CD4-positive, alpha-beta memory T cell (primary cell): Measurements from ENCODE around the gene PLD1. TPM values are rescaled to one million over a fixed set of nuclear protein-coding genes. Genes with fewer than 3 reads are reported as not detected.

ENCODE experiments used
- CTCF ChIA-PET: fragments of 350-600 bp; sonication (Branson Sonifier 250); formaldehyde crosslinking; loops from one replicate; lab custom pipeline; 2021; ENCODE audit warnings: inconsistent platforms; ENCODE audit not compliant: partially characterized antibody; lab: Charles Lee
- POLR2A ChIA-PET: fragments of 350-600 bp; sonication (Branson Sonifier 250); formaldehyde crosslinking; loops from one replicate; lab custom pipeline; 2021; ENCODE audit not compliant: partially characterized antibody; lab: Charles Lee
- DNase-seq, 5 donors: peaks; one replicate each; pipeline versions ENCODE4 v3.0.0 to v3.0.0-alpha.2; 2020 to 2022; ENCODE audit warnings: mixed read lengths in 1 of 5
- H3K27ac ChIP-seq: one replicate; pipeline ENCODE4 v1.7.0; 2013; ENCODE audit warnings: low read depth, low read length
- H3K27me3 ChIP-seq: 2 replicates; pipeline ENCODE4 v1.7.0; 2013; ENCODE audit warnings: mild to moderate bottlenecking, low read length, moderate library complexity; ENCODE audit not compliant: insufficient read depth
- H3K36me3 ChIP-seq: 2 replicates; pipeline ENCODE4 v1.7.0; 2013; ENCODE audit warnings: mild to moderate bottlenecking, low read length, moderate library complexity; ENCODE audit not compliant: insufficient read depth
- H3K4me1 ChIP-seq: 2 replicates; pipeline ENCODE4 v1.7.0; 2013; ENCODE audit warnings: mild to moderate bottlenecking, low read length, moderate library complexity; ENCODE audit not compliant: insufficient read depth
- H3K4me3 ChIP-seq, 2 donors: one replicate each; pipeline ENCODE4 v1.7.0; 2013; ENCODE audit warnings: low read length in 2 of 2, mild to moderate bottlenecking in 1 of 2
- H3K9me3 ChIP-seq, 2 donors: one replicate each; pipeline ENCODE4 v1.7.0; 2013; ENCODE audit warnings: low read length in 2 of 2, control low read depth in 1 of 2; ENCODE audit not compliant: control insufficient read depth in 1 of 2
- H3K27ac Mint-ChIP-seq, 7 donors: one replicate each; pipeline ENCODE4 v1.8.0; 2020 to 2021; ENCODE audit warnings: mixed read lengths in 7 of 7, mild to moderate bottlenecking in 6 of 7, inconsistent platforms in 3 of 7, moderate library complexity in 3 of 7
- H3K27me3 Mint-ChIP-seq, 2 donors: one replicate each; pipeline ENCODE4 v1.8.0; 2020 to 2021; ENCODE audit warnings: mixed read lengths in 2 of 2
- H3K36me3 Mint-ChIP-seq, 2 donors: one replicate each; pipeline ENCODE4 v1.8.0; 2020 to 2021; ENCODE audit warnings: mixed read lengths in 2 of 2, inconsistent platforms in 1 of 2, mild to moderate bottlenecking in 1 of 2
- H3K4me1 Mint-ChIP-seq, 4 donors: one replicate each; pipeline ENCODE4 v1.8.0; 2020 to 2021; ENCODE audit warnings: mixed read lengths in 4 of 4, mild to moderate bottlenecking in 1 of 4
- H3K4me3 Mint-ChIP-seq, 8 donors: one replicate each; pipeline ENCODE4 v1.8.0; 2020 to 2021; ENCODE audit warnings: mixed read lengths in 8 of 8, mild to moderate bottlenecking in 7 of 8, moderate library complexity in 6 of 8, inconsistent platforms in 3 of 8
- H3K9me3 Mint-ChIP-seq, 8 donors: one replicate each; pipeline ENCODE4 v1.8.0; 2020 to 2021; ENCODE audit warnings: mixed read lengths in 8 of 8, mild to moderate bottlenecking in 5 of 8, inconsistent platforms in 3 of 8, moderate library complexity in 1 of 8
- intact Hi-C: fragments of 100-400 bp; cut with micrococcal nuclease; formaldehyde crosslinking; loops from one replicate; pipeline ENCODE4 v1.15.1; 2023
- polyA plus RNA-seq, 2 donors: library from polyadenylated mRNA; unstranded; fragments of 300-500 nt; fragmentation: Illumina TruSeq; gene quantifications; one replicate each; pipeline ENCODE4 v1.2.3, GENCODE V29; 2021
- total RNA-seq, 2 experiments: library from RNA; stranded (reverse); gene quantifications; one replicate each; pipeline ENCODE4 v1.2.3, GENCODE V29; 2021

Gene PLD1
- total and polyA plus RNA-seq, 4 experiments from 2014 or later, result 1.2 to 2.0 (median 1.3) TPM; not detected in 1

DNA sequence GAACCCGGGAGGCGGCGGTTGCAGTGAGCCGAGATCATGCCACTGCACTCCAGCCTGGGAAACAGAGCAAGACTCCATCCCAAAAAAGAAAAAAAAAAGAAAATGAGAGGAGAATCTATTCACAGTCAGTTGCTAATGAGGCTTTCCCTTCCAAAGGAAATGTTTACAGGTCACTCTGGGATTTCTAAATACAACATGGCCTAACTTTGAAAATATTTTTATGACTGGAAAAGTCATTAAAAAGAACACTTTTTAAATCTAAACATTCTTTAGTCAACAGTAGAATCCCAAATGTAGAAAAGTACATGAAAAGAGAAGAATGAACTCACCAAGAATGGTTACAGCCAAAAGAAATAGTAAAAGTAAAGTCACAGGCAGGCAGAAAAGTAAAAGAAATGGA, 78.6 kb downstream of the PLD1 start:
- ChIA-PET CTCF (no interaction called here), POLR2A (no interaction called here)
- no peak overlapping the region for H3K4me3 Mint-ChIP-seq
- Histone ChIP-seq H3K4me3 (no peak overlapping the region), H3K36me3 (no peaks in the 10 kb centered on the region), H3K27ac (no peak overlapping the region), H3K27me3 (no peaks in the 10 kb centered on the region), H3K9me3 (no peaks in the 10 kb centered on the region), H3K4me1 (no peaks in the 10 kb centered on the region)
- DNase-seq, result no peak
- no peaks in the 10 kb centered on the region for H3K4me1 Mint-ChIP-seq
- no peaks in the 10 kb centered on the region for H3K36me3 Mint-ChIP-seq
- H3K9me3 Mint-ChIP-seq, result no peaks in the 10 kb centered on the region
- intact Hi-C loops, result no loop called here
- H3K27me3 Mint-ChIP-seq, result peaks cover 3 to 5% of the 10 kb centered on the region in 2 donors
- H3K27ac Mint-ChIP-seq, result no peak overlapping the region

DNA sequence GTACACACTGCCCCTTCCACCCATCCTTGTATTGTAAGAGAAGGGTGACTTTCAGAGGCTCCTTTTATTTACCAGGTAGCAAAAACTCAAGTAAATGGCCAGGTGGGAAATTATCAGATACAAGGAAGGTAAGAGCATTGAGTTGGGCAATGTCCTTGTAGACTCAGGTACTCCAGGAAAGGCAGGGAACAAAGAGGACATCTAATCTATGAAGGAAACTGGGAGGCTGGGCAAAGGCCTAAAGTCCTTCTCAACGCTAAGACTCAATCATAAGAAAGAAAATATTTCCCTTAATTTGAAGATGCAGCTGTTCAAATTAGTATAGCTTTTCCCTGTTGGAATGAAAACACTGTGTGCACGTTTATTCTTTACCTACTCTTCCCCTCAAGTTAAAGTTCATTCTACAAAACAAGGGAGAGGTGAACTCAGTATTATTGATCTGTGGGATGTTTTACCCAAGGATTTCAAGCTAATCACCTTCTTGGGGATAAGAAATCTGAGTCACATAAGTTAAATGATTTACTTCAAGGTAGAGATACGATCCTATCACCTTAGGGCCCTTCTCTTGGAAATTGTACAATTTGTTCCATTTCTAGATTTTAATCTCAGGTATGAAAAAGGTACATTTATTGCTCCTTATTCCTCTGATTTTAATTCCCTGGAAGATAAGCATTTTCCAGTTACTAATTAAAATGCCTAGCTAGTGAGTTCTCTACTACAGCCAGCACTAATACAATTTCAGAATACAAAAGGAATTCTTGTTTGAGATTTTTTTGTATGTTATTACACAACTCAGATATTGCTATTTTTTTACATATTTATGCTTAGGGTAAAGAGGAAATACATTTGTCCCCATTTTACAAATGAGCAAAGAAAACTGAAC, 80.6 kb downstream of the PLD1 start:
- Mint-ChIP-seq H3K27me3 (peaks cover 5 to 6% of the 10 kb centered on the region in 2 donors), H3K9me3 (peaks cover 0 to 2% (median 0%) of the 10 kb centered on the region in 8 donors), H3K4me1 (no peaks in the 10 kb centered on the region), H3K4me3 (no peak overlapping the region), H3K36me3 (no peaks in the 10 kb centered on the region), H3K27ac (no peak overlapping the region)
- H3K9me3 ChIP-seq, result no peaks in the 10 kb centered on the region
- intact Hi-C loops, result no loop called here
- POLR2A ChIA-PET, result no interaction called here
- no peaks in the 10 kb centered on the region for H3K27me3 ChIP-seq
- no peaks in the 10 kb centered on the region for H3K36me3 ChIP-seq
- H3K4me3 ChIP-seq, result no peak overlapping the region
- H3K27ac ChIP-seq, result no peak overlapping the region
- CTCF ChIA-PET, result no interaction called here
- no peaks in the 10 kb centered on the region for H3K4me1 ChIP-seq
- no peak for DNase-seq

DNA sequence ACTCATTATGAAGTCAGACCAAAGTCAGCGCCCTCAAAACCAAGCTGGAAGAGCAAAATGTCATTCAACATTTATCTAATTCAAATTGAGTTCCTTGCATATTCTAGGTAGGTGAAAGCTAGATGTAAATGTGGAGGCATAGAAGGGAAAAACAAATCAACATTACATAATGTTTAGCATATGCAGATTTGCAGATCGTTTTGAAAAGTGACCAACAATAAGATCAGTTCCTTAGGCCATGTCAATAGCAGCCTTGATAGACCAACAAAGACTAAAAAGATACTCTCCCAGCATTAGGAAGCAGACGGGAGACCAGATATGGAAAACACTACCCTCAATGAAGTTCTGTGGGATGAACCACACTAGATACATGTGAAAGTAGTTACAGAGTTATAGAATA, 83.0 kb downstream of the PLD1 start:
- Mint-ChIP-seq H3K27ac (no peak overlapping the region), H3K36me3 (no peaks in the 10 kb centered on the region), H3K27me3 (peaks cover 3 to 6% of the 10 kb centered on the region in 2 donors), H3K4me1 (no peaks in the 10 kb centered on the region), H3K4me3 (no peak overlapping the region), H3K9me3 (peaks cover 0 to 2% (median 0%) of the 10 kb centered on the region in 8 donors)
- DNase-seq, result no peak
- Histone ChIP-seq H3K27ac (no peak overlapping the region), H3K36me3 (no peaks in the 10 kb centered on the region), H3K9me3 (no peaks in the 10 kb centered on the region), H3K4me1 (no peaks in the 10 kb centered on the region), H3K27me3 (no peaks in the 10 kb centered on the region), H3K4me3 (no peak overlapping the region)
- intact Hi-C loops, result no loop called here
- ChIA-PET CTCF (no interaction called here), POLR2A (no interaction called here)

DNA sequence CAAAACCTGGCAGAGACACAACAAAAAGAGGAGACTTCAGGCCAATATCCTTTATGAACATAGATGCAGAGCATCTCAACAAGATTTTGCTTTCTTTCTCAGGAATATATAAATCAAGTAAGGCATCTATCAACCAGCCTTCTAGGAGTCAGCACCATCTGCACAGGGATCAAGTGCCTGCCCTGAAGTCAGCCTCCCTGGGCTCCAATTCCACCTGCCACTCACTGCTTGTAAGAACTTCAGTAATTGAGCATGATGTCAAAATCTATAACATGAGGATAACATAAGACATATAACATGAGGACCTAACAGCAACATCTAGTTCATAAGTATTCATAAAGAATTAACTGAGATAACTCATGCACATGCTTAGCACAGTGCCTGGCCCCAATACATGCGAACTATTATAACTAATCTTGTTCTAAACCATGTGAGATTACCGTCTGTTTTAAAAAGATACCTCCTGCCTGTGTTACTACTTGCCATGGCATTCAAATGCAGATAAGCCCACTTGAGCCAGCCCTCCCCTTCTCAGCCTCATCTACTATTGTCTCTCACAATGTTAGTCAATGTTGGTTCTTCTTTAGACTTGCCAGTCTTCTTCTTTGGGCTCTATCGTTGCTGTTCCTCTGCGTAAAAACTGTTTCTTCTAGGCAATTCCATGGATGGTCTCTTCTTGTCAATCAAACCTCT, 91.6 kb downstream of the PLD1 start:
- H3K9me3 ChIP-seq, result no peaks in the 10 kb centered on the region
- H3K4me3 Mint-ChIP-seq, result no peak overlapping the region
- CTCF ChIA-PET, result no interaction called here

DNA sequence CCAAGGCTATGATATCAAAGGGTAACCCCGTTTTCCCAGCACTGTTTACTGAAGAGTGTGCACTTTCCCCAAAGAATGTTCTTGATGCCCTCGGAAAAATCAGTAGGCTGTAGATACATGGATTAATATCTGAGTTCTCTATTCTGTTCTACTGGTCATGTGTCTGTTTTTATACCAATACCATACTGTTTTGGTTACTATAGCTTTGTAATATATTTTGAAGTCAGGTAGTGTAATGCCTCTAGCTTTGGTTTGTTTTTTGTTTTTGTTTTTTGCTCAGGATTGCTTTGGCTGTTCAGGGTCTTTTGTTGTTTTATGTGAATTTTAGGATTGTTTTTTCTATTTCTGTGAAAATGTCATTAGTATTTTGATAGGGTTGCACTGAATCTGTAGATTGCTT, 95.1 kb downstream of the PLD1 start:
- Mint-ChIP-seq H3K4me1 (no peaks in the 10 kb centered on the region), H3K9me3 (peaks cover 3 to 16% (median 8%) of the 10 kb centered on the region in 8 donors), H3K27ac (no peak overlapping the region), H3K27me3 (peaks cover 7 to 9% of the 10 kb centered on the region in 2 donors), H3K36me3 (no peaks in the 10 kb centered on the region), H3K4me3 (no peak overlapping the region)
- Histone ChIP-seq H3K27ac (no peak overlapping the region), H3K9me3 (no peaks in the 10 kb centered on the region), H3K36me3 (no peaks in the 10 kb centered on the region), H3K4me3 (no peak overlapping the region), H3K27me3 (no peaks in the 10 kb centered on the region), H3K4me1 (no peaks in the 10 kb centered on the region)
- ChIA-PET CTCF (no interaction called here), POLR2A (no interaction called here)
- intact Hi-C loops, result no loop called here
- no peak for DNase-seq

More for the DNA sequence above, 91.6 kb downstream of the PLD1 start:
- Mint-ChIP-seq H3K27me3 (peaks cover 7 to 10% of the 10 kb centered on the region in 2 donors), H3K4me1 (no peaks in the 10 kb centered on the region), H3K9me3 (peaks cover 3 to 16% (median 8%) of the 10 kb centered on the region in 8 donors), H3K36me3 (no peaks in the 10 kb centered on the region), H3K27ac (no peak overlapping the region)
- Histone ChIP-seq H3K27ac (no peak overlapping the region), H3K4me1 (no peaks in the 10 kb centered on the region), H3K36me3 (no peaks in the 10 kb centered on the region), H3K4me3 (no peak overlapping the region), H3K27me3 (no peaks in the 10 kb centered on the region)
- POLR2A ChIA-PET, result no interaction called here
- no peak for DNase-seq
- intact Hi-C loops, result no loop called here

DNA sequence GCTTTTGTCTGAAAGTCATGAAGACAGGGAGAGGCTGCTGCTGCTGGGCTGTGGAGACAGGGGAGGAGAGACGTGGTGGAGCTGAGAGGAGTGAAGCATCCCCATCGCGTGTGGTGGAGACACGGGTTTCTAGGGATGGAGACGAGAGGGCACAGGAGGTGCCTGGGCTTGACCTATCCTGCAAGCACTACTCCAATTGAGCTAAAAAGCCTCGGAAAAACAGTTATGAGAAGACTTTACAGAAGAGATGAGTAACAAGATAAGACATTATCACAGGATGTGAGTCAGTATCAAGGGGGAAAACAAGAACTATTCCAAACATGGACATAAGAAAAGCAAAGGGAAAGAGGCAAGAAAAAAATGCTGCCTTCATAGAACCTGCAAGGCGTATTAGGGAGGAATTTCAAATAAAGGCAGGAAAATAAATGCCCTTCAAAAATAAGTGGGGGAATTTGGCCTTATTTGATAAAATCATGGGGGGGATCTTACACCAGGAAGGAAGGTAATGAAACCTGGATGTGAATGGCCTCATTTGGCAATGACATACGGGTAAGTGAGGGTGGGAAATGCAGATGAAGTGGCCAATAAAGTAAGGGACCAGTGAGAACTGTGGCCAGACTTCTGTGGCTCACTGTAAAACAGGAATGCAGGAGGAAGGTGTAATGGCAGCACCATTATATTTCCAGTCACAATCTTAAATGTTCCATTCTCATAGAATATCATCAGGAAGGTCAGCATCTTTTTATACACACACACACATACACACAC, 97.9 kb downstream of the PLD1 start:
- Histone ChIP-seq H3K9me3 (no peaks in the 10 kb centered on the region), H3K4me1 (no peaks in the 10 kb centered on the region), H3K27ac (no peak overlapping the region), H3K36me3 (no peaks in the 10 kb centered on the region), H3K27me3 (no peaks in the 10 kb centered on the region), H3K4me3 (no peak overlapping the region)
- no peak for DNase-seq
- no peak overlapping the region for H3K4me3 Mint-ChIP-seq
- no peaks in the 10 kb centered on the region for H3K36me3 Mint-ChIP-seq
- no peaks in the 10 kb centered on the region for H3K27me3 Mint-ChIP-seq
- POLR2A ChIA-PET, result interaction anchor here (0.7 kb wide), 1 partner anchor 202 kb away, joined by 3 read pairs; no protein-coding TSS in a partner anchor
- intact Hi-C loops, result no loop called here
- peaks cover 0 to 16% (median 8%) of the 10 kb centered on the region in 8 donors for H3K9me3 Mint-ChIP-seq
- no peak overlapping the region for H3K27ac Mint-ChIP-seq
- no peaks in the 10 kb centered on the region for H3K4me1 Mint-ChIP-seq
- CTCF ChIA-PET, result no interaction called here
